Activated T-cell treated with anti-CD3 and anti-CD28 coated beads, Interleukin-2, amount 50 U/mL, for 1 hour (primary cell): Measurements from ENCODE around the gene PRRX2.
"Not testable (repeated sequence)": the region's sequence is repeated elsewhere in the genome, so short reads cannot be mapped to it uniquely, and the experiment has no call there.

Experiments used
- DNase-seq: peaks from one replicate; pipeline ENCODE4 v3.0.0-alpha.2; 2020

Gene PRRX2

DNA sequence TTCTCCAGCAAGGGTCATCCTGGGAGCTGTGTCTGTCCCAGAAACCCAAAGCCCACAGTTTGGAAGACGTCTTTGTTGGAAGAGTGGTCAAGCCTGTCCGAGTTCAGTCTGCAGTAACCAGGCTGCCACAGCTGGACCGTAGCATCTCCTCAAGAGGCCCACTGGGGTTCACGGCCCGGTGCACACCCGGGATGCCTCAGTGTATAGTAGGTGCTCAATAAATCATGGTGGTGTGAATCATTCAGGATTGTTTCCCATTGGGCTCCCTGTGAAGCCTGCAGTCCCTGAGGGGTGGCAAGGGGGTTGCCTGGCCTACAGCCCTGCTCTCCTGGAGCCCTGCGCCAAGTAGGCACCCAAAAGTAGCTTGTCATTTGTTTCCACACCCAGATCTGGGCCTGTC lies 10.3 kb upstream of the PRRX2 start:
- no peak for DNase-seq

DNA sequence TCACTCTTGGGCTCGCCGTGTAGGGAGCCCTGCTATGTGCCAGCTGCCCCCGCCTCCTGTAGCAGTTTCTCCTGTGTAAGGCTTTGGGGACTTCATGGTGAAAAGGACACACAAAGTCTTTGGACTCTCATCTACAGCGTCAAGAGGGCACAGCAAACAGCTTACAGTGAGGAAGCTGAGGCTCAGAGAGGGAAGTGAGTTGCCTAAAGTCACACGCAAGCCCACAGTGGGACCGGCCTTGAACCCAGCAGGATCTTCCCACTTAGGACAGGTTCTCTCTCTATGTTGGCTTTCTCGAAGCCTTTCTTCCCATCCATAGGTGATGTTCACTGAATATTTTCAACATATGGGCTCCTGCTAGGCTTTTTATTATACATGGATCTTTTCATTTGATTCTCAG lies 9.8 kb upstream of the PRRX2 start:
- no peak for DNase-seq

DNA sequence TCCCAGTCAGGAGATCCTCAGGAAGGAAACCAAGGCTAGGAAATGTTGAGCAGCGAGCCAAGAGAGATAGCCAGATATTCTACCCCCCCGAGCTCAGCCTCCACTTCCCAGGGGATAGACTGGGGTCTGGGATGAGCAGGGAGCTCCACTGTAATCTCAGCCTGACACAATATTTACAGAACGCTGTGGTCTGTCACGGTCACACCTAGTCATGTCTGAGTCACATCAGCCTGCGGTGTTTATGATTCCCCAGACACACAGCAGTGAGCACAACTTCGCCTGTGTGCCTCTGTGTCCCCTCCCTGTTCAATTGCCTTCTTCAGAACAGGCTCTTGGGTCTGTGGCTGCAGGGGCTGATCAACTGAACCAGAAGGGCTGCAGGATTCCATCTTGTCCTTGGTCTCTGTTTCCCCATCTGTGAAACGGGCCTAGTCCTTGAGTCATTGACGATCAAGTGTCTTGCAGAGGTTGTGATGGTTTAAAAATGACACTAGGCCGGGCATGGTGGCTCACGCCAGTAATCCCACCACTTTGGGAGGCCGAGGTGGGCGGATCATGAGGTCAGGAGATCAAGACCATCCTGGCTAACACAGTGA lies 8.6 kb upstream of the PRRX2 start:
- no peak for DNase-seq

- no peak for DNase-seq
Observed at GRCh38 chr9:129661029-129661428, 4.4 kb upstream of the PRRX2 start.

DNA sequence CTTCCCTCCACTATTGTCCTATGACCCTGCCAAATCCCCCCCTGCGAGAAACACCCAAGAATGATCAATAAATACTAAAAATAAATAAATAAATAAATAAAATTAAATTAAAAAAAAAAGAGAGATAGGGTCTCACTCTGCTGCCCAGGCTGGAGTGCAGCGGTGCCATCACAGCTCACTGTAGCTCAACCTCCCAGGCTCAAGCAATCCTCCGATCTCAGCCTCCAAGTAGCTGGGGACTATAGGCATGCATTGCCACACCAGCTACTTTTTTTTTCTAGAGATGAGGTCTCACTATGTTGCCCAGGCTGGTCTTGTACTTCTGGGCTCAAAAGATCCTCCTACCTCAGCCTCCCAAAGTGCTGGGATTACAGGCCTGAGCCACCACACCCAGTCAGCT lies 3.2 kb upstream of the PRRX2 start:
- not testable (repeated sequence) for DNase-seq

DNA sequence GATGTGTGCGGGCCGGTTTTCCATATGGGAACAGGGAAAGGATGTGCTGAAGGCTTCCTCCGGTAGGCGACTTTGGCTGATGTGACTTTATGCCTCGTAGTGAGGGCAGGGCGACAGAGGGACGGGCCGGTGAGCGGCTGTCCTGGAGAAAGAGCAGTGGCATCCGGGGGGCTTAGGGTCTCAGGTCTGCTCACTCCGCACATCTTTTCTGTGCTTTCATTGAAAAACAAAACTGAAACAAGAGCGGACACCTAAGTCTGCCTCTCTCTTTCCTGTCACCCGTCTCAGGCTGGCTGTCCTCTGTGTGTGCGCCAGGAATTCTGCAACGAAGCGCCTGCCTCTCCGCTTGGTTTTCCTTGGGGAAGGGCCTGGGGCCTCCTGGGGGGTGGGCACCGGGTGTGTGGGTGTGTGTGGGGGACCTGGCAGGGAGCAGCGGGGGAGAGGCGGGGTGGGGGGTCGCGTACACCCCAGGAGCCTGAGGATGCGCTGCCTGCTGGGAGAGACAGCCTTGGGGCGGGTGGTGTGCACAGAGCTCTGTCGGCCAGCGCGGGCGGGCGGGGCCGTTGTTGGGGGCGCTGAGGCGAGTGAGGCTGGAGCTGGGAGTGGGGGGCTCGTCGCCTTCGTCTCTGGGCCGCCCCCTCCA lies 580 bp upstream of the PRRX2 start:
- peak; percentile 30 for DNase-seq

DNA sequence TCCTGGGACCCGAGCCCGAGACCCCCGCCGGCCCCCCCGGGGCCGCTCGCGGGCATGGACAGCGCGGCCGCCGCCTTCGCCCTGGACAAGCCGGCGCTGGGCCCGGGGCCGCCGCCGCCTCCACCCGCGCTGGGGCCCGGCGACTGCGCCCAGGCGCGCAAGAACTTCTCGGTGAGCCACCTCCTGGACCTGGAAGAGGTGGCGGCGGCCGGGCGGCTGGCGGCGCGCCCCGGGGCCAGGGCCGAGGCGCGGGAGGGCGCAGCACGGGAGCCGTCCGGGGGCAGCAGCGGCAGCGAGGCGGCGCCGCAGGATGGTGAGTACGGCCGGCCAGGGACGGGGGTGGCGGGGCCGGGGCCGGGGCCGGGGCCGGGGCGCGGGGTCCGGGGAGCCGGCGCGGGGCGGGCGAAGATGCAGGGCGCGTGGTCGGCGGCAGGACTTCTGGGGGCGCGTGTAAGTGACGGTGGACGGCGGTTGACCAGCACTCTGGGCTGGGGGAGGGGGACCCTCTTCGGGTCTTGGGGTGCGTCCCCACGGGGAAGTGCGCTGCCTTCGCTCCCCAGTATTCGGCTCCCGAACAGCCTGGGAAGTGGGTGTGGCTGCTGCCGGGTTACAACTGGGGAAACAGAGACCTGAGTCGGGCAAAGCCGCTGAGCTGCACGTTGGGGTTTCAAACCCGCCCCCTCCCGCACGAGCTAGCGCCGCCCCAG lies 520 bp downstream of the PRRX2 start:
- DNase-seq: peak; percentile 29

DNA sequence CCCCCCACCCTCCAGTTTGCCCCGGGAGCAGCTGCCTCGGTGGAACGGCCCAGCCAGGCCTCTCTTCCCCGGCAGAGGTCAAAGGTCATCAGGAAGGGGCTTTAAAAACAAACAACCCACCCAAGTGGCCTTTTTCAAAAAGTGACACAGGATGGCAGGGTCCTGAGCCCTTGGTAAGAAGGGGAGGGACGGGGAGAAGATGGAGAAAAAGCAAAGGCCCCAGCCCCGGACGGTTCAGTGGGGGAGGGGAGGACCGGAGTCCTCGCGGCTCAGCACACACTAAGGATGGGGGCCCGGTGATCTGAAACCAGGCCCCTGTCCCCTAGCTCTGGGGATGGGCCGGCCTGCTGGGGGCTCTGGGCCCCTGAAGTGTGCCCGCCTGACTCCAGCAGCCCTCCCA lies 1.1 kb downstream of the PRRX2 start:
- no peak for DNase-seq

GRCh38 chr9:129667378-129667777 lies 1.9 kb downstream of the PRRX2 start:
- no peak for DNase-seq

GRCh38 chr9:129667850-129668249 lies 2.4 kb downstream of the PRRX2 start:
- no peak for DNase-seq

DNA sequence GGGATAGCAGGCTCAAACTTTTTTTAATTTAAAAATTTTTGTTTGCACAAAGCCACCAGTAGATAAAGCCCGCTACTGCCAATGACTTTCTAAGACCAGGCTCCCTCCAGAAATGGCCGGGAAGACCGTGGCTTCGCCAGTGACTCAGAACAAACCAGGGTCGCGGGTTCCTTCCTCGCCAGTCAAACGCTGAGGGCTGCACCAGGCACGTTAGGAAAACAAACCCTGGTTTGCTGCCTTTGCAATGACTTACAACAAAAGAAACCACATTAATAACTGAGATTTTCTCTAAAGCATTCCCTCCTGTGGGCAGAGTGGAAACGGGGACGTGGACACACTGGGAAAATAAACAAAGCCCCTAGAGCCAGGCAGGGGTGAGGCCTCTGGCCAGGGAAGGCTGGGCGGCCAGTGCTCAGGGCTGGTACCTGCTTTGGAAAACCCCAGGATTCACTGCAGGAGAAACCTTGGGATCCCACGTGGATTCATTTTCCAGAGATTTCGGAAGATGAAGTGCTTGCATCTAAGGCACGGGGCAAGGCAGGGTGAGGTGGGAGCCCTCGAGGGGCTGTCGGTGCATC lies 3.8 kb downstream of the PRRX2 start:
- DNase-seq: no peak

- no peak for DNase-seq
Observed at GRCh38 chr9:129669946-129670345, 4.5 kb downstream of the PRRX2 start.

DNA sequence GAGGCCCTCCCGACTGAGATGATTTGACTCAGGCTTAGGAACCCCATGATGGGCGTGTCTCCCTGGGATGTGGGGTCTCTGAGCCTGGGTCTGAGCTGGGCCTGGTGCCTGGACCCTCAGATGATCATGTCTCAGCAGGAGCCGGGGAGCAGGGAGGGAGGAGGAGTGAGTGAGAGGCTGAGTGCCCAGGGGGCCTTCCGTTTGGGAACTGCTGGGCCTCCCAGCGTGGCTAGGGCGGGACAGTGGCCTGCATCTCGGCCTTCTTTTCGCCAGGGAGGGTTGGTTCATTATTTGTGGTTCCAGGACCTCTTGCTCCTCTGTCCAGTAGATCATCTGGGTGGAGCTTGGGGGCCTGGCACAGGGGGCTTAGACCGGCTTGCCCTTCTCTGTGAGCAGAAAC lies 5.6 kb downstream of the PRRX2 start:
- DNase-seq: no peak

DNA sequence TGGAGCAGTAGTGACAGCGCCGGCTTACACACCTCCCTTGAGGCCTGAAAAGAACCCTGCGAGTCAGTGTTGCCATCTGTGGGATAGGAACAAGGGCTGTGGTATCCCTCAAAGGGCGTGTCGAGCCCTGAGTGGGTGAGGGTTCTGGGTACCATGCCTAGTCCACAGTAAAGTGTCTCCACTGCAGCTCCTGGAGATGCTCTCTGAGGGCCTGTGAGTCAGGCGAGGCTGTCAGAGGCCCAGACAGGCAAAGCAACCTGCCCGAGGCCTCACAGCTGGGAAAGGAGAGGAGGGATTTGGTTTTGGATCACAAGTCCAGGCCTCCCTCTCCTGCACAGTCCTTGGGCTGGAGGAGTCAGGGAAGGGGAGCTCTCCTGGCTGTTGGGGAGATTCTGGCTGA lies 6.1 kb downstream of the PRRX2 start:
- no peak for DNase-seq

DNA sequence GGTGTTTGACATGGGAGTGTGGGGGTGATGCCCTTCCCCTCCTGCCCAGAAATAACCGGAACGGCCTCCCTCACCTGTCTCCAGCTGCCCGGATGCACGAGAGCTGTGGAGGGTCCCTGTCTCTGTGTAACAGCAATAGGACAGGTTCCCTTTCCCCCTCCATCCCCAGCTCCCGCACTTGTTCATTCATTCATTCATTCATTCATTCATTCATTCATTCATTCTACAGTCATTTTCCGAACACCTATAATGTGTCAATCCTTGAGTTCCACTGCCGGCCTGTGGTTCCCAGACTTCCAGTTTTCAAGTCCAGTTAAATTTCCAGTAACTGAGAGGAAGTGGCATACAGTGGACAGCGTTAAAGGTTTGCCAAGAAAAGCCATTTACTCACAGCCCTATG lies 7.3 kb downstream of the PRRX2 start:
- DNase-seq: no peak

- DNase-seq: no peak
Observed at GRCh38 chr9:129673602-129674001, 8.2 kb downstream of the PRRX2 start.

DNA sequence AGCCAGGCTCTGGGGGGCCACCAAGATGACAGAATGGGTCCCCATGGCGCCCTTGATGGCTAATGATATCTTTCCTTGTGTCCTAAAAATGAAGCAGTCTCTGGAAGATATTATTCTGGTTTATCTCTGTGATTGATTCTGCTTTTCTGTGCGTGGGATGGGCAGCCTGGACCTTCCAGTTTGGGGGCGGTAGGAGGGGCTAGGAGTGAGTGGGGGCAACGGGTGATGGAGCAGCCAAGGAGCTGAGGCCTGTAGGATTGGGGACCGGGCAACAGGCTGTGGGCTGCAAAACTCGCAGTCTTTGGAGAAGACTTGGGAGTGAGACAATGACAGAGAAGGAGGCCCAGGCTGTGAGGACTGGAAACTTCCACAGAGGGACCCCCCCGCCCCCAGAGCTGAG lies 8.8 kb downstream of the PRRX2 start:
- no peak for DNase-seq

GRCh38 chr9:129675620-129676019 lies 10.2 kb downstream of the PRRX2 start:
- no peak for DNase-seq

DNA sequence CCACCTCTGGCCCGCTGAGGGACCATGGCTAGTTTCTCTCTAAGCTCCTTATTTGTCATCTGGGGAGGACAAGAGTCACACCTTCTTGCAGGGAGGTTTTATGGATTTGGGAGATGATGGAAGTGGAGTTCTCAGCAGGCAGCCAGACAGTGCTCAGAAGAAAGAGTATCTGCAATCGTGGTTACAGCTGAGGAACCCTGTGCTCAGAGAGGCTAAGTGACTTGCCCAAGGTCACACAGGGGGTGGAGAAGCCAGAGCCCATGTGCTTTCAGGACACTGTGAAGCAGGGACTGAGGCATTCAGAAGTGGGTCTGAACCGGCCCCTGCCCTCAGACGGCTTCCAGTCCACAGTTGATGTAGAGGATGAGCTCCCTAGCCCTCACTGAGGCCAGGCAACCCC lies 10.8 kb downstream of the PRRX2 start:
- DNase-seq: no peak

DNA sequence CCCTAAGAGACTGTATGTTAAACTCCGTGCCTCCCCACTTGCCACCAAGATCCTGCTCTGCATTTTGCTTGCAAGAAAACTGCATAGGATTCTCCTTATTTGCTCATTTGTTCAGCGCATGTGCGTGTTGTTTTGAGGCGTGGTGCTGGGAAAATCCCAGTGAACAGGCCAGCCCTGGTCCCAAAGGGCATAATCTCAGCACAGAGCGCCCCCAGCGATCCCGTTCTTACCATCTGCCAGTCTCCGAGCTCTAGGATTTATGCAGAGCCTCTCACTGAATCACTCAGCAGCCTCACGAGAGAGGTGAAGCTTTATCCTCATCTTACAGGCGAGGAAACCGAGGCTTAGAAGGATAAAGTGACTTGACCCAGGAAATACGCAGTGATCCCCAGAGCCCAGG lies 11.5 kb downstream of the PRRX2 start:
- no peak for DNase-seq

DNA sequence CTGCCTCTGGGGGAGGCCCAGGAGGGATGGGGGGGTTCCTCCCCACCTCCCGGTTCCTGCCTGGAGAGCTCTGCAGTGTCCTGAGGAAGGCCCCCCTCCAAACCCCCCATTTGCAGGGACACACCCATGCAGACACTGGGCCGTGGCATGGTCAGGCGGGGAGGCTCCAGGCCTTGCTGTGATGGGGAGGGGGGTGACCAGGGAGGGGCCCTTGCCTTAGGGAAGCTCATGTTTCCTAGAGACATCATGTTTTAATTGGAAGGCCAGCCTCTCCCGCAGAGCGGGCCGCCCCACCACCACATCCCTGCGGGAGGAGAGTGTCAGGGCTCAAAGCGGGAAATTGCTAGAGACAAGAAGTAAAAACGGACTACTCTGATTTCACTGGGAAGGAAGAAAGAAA lies 12.0 kb downstream of the PRRX2 start:
- DNase-seq: no peak

DNA sequence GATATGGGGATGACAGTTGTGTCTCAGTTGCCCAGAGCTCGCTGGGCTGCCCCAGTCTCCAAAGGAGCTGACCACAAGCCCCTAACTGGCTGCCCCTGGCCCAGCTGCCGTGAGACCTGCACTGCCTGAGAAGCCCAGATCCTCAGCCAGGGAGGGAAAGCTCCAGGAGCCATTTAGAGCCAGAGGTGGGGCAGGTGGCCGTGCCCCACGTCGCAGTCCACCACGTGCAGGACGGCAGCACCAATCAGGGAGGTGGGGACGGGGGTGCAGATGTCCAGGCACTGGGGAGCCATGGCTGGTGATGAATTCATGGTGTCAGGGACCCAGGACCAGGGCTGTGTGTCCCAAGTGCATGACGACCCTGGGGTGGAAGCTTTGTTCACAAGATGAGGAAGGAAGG lies 13.4 kb downstream of the PRRX2 start:
- no peak for DNase-seq

GRCh38 chr9:129679537-129679936 lies 14.1 kb downstream of the PRRX2 start:
- no peak for DNase-seq

DNA sequence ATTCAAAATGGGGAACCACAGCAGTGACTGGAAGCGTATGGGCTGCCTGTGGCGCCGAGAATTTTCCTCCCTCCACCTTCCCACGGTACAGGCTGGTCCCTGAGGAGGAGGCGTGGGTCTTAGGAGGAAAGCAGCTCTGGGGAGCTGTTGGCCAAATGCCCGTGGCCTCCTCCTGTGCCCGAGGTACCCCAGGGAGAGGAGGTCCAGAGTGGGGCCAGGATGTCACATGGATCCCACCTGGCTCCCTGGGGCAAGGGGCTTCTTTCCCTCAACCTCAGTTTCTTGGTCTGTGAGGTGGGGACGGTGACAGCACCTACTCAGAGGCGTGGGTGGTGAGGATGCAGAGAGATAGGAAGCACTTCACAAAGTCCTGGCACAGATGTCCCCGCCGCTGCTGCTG lies 16.5 kb downstream of the PRRX2 start:
- DNase-seq: no peak
